GM10847 (cell line): ENCODE measurements around the gene CEP72.

ENCODE experiments used
- POLR2A ChIP-seq: IDR thresholded peaks from 2 replicates; pipeline ENCODE4 v1.6.1; 2011; ENCODE audit not compliant: insufficient read length; ENCODE audit errors: extremely low read depth

Gene CEP72

DNA sequence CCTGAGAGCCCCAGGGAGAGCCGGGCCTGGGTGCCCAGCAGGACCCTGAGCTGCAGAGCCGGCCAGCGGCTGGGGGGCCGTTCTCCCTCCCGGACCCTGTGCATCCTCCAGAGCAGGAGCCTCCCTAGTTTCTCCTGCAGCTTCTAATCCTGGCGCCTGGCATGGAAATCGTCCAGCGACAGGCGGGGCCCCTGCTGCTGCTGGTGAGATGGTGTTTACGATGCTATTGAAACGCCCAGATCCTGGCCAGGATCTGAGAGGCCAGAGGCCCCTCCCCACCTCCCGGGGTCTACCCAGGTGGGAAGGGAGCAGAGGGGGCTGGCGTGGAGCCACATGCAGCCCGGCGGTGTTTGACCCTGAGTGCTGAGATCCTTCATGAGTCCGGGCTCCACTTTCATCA lies 38.2 kb upstream of the CEP72 start:
- no peak for TF ChIP-seq POLR2A

DNA sequence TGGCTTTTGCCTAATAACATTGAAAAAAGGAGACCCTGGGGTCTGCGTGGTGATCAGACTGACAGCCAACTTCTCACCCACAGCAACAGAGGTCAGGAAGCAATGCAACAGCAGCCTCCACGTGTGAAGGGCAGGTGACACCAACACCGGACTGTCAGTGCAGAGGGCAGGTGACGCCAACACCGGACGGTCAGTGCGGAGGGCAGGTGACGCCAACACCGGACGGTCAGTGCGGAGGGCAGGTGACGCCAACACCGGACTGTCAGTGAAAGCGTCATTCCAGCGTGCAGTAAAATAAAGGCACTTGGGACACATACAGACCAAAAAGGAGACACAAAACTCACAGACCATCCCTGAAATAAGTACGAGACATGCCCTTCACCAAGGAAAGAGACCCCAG lies 37.2 kb upstream of the CEP72 start:
- TF ChIP-seq POLR2A = no peak

DNA sequence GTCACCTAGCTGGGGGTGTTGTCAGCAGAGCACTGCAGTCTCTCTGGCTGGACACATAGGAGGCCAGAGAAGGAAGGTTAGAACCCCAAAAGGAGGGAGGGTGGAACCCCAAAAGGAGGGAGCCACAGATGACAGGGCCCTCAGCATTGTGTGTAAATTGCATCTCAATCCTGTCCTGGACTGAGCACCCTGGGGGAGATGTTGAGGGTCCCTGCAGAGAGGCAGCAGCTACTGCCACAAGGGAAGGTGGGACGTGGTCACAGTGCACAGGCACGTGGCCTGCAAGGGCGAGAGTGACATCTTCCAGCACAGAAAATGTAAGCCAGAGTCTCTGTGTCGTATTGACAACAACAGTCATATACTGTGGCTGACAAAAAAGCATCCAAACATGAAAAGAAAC lies 36.5 kb upstream of the CEP72 start:
- TF ChIP-seq POLR2A = no peak

DNA sequence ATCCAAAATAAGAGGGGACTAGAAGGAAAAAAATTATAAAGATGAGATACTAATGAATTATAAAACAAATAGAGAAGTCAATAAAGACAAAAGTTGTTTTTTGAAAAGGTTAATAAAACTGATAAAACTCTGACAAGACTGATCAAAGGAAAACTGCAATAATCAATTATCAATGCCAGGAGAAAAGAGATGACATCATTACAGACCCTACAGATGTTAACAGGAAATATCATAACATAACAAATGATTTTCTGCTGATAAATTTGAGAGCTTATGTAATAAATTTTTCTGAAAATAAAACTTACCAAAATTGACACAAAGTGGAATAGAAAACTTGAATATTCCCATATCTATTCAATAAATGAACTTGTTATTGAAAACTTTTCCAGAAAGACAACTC lies 34.3 kb upstream of the CEP72 start:
- no peak for TF ChIP-seq POLR2A

DNA sequence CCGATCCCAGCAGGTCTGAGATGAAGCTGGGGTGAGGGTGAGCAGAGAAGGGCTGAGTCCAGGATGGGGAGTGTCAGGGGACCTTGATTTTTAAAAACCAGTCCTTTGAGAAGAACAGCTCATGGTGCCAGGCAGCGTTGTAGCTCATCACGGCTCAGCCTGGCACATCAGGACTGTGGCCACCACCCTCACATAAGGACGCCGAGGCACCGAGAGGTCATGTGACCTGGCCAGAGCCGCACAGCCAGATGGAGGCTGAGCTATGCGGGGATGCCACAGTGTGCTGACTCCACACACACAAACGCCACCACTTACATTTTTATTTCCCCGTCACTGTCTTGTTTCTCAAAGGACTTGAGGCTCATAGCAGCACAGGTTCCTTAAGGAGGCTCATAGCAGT lies 32.9 kb upstream of the CEP72 start:
- no peak for TF ChIP-seq POLR2A

DNA sequence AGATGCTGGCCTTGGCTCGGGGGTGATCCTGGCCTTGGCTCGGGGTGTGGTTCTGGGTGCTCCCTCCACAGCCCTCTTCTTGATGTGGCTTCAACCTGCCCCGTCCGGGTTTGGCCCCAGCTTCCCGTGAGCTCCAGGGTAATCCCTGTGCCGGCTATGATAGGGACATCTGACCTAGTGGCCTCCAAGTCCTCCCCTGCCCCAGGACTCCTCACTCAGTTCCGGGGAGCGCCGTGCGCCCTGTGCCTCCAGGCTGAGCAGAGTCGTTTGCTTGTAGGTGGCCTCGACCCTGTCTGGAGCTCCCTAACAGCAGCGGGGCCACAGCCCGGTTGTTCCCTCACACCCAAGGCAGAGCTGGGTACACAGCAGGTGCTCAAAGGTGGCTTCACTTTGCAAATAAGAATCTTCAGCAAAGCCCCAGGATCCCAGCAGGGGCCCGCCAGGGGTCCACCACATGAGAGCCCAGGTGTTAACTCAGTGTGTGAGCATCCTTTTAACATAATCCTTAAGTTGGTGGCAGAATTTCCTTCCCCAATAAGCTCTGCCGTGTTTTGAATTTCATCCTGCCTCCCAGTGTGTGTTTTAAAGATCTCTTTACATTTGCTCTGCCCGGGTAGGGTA lies 32.3 kb upstream of the CEP72 start:
- TF ChIP-seq POLR2A = no peak

DNA sequence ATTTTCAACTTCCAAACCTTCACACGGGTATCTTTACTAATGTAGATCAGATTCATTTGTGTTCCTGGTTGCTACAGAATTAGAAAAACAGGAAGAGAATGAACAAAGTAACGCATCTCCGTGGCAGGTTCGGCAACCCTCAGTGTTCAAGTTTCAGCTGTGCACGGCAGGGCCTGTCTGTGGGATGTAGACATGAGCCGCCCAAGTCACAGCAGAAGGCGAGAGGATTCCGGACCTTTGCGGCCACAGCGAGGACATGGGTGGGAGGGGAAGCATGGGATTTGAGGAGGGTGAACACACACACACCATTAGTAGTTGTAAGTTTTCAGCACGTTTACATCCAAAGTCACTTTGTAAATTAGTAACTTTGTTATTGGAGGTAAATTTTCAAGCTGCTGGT lies 31.7 kb upstream of the CEP72 start:
- no peak for TF ChIP-seq POLR2A

DNA sequence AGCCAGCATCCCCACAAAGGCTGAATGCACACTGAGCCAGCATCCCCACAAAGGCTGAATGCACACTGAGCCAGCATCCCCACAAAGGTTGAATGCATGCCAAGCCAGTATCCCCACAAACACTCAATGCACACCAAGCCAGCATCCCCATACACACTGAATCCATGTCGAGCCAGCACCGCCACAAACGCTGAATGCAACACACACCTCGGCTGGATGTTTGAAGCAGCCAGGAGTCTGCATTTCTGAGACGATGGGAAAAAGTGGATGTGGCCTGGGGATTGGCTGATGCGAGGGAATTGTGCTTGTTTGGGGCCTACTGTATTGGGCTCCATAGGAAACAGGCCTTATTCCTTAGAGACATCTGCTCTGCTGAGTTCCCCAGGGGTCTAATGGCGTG lies 30.9 kb upstream of the CEP72 start:
- TF ChIP-seq POLR2A = no peak

DNA sequence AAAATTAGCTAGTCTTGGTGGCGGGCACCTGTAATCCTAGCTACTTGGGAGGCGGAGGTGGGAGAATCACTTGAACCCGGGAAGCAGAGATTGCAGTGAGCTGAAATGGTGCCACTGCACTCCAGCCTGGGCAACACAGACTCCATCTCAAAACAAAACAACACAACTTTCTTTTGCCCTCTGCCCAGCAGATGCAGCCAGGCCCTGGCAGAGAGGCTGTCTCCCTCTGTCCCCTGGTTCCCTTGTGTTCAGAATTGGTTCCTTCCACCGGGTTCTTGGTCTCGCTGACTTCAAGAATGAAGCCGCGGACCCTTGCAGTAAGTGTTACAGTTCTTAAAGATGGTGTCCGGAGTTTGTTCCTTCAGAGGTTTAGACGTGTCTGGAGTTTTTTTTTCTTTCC lies 30.2 kb upstream of the CEP72 start:
- no peak for TF ChIP-seq POLR2A

DNA sequence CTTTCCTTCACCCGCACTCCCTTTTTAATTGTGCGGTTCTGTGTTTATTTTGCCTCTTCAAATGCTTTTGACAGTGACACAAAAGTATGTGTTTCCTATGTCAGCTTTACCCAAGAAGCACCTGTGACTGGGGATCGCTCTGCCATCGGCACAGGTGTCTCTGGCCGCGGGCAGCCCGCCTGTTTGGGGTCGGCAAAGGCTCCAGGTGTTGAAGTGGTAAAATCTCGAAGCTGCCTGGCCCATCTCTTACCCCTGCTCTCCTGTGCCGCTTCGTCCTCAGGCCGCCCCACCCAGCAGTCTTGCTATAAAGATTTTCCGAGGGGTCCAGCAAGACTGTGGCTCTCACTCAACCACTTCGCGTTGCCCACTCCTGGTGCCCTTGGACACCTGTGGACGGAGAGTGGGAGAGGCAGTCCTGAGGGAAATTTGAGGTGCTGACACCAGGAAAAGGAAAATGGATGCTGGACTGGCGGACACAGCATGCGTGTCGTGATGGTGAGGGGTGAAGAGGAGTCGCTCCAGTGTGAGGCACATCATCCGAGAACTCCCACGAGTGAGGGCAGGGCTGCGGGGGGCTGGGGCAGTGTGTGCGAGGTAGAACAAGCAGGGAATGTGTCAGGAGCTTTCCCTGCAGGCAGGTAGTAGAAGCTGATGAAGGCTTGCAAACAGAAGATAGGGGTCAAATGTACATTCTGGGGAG lies 29.1 kb upstream of the CEP72 start:
- no peak for TF ChIP-seq POLR2A

DNA sequence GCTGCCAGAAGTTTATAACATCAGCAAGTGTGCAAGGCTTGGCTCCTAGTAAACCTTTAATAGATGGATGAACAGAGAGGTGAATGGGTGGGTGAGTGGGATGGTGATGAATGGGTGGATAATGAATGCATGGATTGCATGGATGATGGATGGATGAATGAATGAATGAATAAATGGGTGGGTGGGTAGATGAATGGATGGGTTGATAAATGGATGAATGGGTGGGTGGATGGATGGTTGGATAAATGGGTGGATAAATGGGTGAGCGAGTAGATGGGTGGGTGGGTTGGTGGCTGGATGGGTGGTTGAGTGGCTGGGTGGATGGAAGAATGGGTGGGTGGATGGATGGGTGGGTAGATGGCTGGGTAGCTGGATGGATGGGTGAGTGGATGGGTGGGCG lies 28.5 kb upstream of the CEP72 start:
- no peak for TF ChIP-seq POLR2A

DNA sequence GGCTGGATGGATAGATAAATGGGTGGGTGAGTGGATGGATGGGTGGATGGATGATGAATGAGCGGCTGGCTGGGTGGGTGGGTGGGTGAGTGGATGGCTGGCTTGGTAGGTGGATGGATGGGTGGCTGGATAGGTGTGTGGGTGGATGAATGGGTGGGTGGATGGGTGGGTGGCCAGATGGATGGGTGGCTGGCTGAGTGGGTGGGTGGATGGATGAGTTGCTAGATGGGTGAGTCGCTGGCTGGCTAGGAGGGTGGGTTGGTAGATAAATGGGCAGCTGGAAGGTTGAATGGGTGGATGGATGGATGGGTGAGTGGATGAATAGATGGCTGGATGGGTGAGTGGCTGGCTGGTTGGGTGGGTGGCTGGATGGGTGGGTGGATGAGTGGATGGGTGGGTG lies 27.9 kb upstream of the CEP72 start:
- TF ChIP-seq POLR2A = no peak

DNA sequence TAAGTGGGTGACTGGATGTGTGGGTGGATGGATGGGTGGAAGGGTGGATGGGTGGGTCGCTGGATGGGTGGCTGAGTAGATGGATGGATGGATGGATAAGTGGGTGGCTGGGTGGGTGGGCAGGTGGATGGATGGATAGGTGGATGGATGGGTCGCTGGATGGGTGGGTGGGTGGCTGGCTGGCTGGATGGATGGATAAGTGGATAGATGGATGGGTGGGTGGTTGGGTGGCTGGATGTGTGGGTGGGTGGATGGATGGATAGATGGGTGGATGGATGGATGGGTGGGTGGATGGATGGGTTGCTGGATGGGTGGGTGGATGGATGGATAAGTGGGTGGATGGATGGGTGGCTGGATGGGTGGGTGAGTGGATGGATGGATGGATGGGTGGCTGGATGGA lies 27.3 kb upstream of the CEP72 start:
- TF ChIP-seq POLR2A = no peak

DNA sequence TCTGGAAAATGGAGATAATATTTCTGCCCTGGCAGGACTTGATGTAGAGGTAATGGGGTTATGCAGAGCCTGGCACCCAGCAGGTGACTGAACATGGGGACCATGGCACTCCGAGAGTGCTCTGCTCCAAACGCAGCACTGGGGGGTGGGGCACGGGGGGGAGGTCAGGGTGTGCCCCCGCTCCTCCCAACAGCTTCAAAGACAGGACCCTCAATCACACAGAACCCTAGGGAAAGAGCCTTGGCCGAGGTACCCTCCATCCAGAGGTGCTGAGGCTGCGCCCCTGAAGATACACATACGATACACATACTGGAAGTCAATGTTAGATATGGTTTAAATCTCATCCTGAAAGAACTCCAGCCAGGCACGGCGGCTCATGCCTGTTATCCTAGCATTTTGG lies 26.6 kb upstream of the CEP72 start:
- no peak for TF ChIP-seq POLR2A

DNA sequence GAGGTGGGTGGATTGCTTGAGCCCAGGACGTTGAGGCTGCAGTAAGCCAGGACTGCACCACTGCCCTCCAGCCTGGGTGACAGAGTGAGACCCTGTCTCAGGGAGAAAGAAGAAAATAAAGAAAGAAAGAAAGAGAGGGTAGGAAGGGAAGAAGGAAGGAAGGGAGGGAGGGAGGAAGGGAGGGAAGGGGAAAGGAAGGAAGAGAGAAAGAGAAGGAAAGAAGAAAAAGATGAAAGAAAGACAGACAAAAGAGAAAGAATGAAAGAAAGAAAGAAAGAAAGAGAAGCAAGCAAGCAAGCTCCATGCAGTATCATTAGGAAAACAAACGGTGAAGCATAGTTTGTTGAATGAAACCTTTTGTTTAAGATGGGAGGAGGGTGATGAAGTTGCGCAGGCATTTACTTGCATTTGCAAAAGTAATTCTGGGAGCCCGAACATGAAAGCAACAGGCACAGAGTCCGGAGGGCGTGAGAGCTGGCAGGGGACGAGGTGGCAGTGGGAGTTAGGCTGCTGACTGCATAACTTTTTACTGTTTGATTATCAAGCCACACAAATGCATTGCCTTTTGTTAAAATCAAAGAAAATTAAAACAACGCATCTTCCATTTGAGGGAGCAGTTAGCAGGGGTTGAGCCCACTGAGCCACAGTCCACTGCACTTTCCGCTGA lies 26.0 kb upstream of the CEP72 start:
- TF ChIP-seq POLR2A = no peak

DNA sequence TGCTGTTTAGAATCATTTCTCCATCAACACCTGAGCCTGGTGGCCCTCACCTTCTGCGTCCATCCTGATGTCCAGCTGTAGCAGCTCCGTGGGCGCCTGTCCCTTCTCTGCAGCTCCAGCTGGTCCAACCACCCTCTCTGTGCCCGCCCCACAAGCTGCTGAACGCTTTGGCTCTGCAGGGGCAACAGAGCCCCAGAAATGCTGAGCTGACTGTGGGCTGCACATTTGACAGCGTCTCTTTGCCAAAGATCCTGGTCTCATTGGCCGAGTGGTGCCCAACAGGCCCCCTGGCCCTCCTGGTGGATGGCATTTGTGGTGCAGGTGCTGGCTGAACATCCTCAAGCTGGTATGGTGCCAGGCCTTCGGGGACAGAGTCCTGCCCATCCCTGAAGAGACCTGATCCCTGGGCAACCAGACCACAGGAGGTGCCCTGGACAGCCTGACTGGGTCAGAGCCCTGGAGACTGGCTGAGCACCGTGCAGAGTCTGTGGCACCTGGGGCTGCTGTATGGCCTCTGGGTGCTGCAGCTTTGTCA lies 25.3 kb upstream of the CEP72 start:
- no peak for TF ChIP-seq POLR2A

DNA sequence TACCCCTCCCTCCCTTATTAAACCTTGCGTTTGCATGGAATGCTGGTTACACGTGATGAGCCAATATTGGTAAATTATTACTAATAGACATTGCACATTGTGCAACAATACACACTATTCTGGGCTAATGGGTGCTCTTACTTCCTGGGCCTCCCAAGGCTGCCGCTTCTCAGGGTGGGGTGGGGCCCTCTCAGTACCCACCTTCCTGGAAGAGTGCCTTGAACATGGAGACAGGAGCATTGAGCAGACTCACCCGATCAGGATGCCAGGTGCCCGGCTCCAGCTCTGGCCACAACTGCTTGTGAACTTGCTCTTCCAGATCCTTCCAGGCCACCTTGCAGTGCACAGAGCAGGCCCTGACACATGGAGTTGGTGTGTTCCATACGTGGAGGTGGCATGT lies 24.7 kb upstream of the CEP72 start:
- no peak for TF ChIP-seq POLR2A

DNA sequence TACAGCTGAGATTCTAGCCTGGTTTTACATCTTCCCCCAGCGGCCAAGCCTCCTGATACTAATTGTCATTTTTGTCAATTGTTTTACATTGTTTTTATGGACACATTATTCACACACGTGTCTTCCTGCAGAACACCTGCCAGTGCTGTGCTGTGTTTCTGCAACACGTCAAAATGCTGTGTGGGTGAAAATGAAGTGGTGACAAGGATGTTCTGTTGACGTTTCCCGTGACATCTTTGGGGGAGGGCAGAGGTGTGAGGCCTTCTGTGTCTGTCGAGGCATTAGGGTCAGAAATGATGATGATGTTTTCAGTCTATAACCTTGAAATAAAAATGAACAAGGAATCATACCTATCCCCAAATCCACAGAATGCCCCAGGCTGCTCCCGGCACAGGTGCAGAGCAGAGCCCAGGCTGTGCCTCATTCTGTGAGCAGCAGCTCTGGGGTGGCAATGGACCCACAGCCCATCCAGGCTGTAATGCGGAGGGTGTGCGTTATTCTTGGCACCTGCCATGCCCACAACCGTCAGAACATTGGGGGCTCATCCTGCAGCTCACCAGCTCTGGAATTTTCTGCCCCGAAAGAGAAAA lies 23.6 kb upstream of the CEP72 start:
- no peak for TF ChIP-seq POLR2A
